Measurements from ENCODE around the gene GGN. TPM values are rescaled to one million over a fixed set of nuclear protein-coding genes. Genes with fewer than 3 reads are reported as not detected.

GGN gene
- total and polyA plus RNA-seq, 9 of the 15 experiments (the other 6 are each of a cell fraction or from before 2014, with no cell fraction given) = 0.15 to 0.33 TPM; not detected in 7

DNA sequence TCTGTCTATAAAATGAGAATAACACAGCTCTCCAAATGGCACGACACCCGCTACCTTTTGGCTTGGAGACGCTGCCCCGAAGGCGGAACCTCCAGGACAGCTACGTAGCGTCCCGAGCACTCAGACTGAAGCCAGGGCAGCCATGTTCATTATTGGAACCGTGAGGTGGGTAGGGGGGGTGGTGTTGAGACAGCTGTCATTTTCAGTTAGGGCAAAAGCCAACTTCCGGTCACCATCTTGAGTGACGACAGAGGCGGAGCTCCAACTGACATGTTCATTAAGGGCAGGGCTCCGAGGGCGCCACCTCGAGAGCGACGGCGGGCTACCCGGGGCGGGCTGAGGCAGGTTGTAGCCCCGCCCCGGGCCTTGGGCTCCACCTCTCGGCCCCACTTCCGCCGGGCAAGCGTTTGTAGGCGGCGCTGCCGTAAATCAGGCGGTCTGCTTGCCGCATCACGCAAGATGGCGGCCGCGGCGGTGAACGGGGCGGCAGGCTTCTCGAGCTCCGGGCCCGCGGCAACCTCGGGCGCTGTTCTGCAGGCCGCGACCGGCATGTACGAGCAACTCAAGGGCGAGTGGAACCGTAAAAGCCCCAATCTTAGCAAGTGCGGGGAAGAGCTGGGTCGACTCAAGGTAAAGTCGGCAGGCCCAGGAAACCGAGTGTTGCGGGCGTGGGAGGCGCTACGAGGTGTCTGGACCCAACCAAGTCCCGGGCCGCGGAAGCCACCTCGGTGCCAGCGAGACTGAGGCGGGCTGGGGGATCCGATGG is 13.3 kb downstream of the GGN start, which contains the start of gene PSMD8 (continued):
- TF ChIP-seq RBM39 (optimal IDR thresholded peaks at IDR 0.05; ENCODE audit: low read depth, low read length) (no peak), ZNF644 (tag; IDR thresholded peaks at IDR 0.05; ENCODE audit: low read depth) (no peak), ZNF707 (CRISPR knock-in tag; conservative IDR thresholded peaks at IDR 0.05) (no peak), HES1 (IDR thresholded peaks at IDR 0.05; ENCODE audit: low read depth) (no peak), ZNF232 (CRISPR knock-in tag; IDR thresholded peaks at IDR 0.05) (peak; percentile 45; the same call in 1 of the 2 replicates), TSHZ1 (CRISPR knock-in tag; IDR thresholded peaks at IDR 0.05) (no peak), HDAC8 (tag; IDR thresholded peaks at IDR 0.05) (no peak), HNRNPLL (IDR thresholded peaks at IDR 0.05; ENCODE audit: low read depth, low read length, poor library complexity, severe bottlenecking) (peak; percentile 95), PYGO2 (tag; IDR thresholded peaks at IDR 0.05) (no peak; the same call in 1 of the 2 replicates), SP2 (IDR thresholded peaks at IDR 0.05; ENCODE audit: extremely low read depth, low read depth, low read length, poor library complexity, severe bottlenecking) (no peak), BACH1 (tag; IDR thresholded peaks at IDR 0.05) (no peak), DIDO1 (tag; IDR thresholded peaks at IDR 0.05; ENCODE audit: low read depth) (peak; percentile 73; the same call in 1 of the 2 replicates), TAL1 (IDR thresholded peaks at IDR 0.05) (no peak), EHMT2 (IDR thresholded peaks at IDR 0.05) (no peak), FOSL1 (tag; conservative IDR thresholded peaks at IDR 0.05) (no peak; the same call in 1 of the 2 replicates), ZNF121 (CRISPR knock-in tag; conservative IDR thresholded peaks at IDR 0.05) (no peak)
- TF ChIP-seq, protein P1, sequence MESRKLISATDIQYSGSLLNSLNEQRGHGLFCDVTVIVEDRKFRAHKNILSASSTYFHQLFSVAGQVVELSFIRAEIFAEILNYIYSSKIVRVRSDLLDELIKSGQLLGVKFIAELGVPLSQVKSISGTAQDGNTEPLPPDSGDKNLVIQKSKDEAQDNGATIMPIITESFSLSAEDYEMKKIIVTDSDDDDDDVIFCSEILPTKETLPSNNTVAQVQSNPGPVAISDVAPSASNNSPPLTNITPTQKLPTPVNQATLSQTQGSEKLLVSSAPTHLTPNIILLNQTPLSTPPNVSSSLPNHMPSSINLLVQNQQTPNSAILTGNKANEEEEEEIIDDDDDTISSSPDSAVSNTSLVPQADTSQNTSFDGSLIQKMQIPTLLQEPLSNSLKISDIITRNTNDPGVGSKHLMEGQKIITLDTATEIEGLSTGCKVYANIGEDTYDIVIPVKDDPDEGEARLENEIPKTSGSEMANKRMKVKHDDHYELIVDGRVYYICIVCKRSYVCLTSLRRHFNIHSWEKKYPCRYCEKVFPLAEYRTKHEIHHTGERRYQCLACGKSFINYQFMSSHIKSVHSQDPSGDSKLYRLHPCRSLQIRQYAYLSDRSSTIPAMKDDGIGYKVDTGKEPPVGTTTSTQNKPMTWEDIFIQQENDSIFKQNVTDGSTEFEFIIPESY (CRISPR knock-in tag; IDR thresholded peaks at IDR 0.05) = peak; percentile 42
- TF ChIP-seq, protein P2, sequence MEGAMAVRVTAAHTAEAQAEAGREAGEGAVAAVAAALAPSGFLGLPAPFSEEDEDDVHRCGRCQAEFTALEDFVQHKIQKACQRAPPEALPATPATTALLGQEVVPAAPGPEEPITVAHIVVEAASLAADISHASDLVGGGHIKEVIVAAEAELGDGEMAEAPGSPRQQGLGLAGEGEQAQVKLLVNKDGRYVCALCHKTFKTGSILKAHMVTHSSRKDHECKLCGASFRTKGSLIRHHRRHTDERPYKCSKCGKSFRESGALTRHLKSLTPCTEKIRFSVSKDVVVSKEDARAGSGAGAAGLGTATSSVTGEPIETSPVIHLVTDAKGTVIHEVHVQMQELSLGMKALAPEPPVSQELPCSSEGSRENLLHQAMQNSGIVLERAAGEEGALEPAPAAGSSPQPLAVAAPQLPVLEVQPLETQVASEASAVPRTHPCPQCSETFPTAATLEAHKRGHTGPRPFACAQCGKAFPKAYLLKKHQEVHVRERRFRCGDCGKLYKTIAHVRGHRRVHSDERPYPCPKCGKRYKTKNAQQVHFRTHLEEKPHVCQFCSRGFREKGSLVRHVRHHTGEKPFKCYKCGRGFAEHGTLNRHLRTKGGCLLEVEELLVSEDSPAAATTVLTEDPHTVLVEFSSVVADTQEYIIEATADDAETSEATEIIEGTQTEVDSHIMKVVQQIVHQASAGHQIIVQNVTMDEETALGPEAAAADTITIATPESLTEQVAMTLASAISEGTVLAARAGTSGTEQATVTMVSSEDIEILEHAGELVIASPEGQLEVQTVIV (CRISPR knock-in tag; IDR thresholded peaks at IDR 0.05; ENCODE audit: borderline replicate concordance) = peak; percentile 94

All from K562 (cell line).